WTC11 (cell line): ENCODE results near the gene HSDL1. TPM values are rescaled to one million over a fixed set of nuclear protein-coding genes. Genes with fewer than 3 reads are reported as not detected.

Source experiments
- ATAC-seq: fragments of 200-7000 bp; cut with Tn5 transposase; 2 replicates; pipeline ENCODE4 v1.10.0; 2021; ENCODE audit warnings: mild to moderate bottlenecking, moderate library complexity
- CTCF ChIA-PET: fragments of 300-600 bp; sonication (Branson Sonifier 250); formaldehyde crosslinking; loops from one replicate; lab custom pipeline; 2021; ENCODE audit warnings: antibody characterized with exemption; lab: Charles Lee
- POLR2A ChIA-PET: fragments of 350-600 bp; sonication (Branson Sonifier 250); formaldehyde crosslinking; loops from one replicate; lab custom pipeline; 2021; ENCODE audit warnings: antibody characterized with exemption; lab: Charles Lee
- DNase-seq: peaks from one replicate; pipeline ENCODE4 v3.0.0; 2021; ENCODE audit warnings: low spot score
- H3K27ac Mint-ChIP-seq: 2 replicates; pipeline ENCODE4 v1.8.0; 2021; ENCODE audit warnings: mixed read lengths
- H3K27me3 Mint-ChIP-seq: 2 replicates; pipeline ENCODE4 v1.8.0; 2021; ENCODE audit warnings: low read depth, mild to moderate bottlenecking, moderate library complexity, mixed read lengths
- H3K36me3 Mint-ChIP-seq: 2 replicates; pipeline ENCODE4 v1.8.0; 2021; ENCODE audit warnings: mixed read lengths
- H3K4me1 Mint-ChIP-seq: 2 replicates; pipeline ENCODE4 v1.8.0; 2022; ENCODE audit warnings: mixed read lengths
- H3K4me3 Mint-ChIP-seq: 2 replicates; pipeline ENCODE4 v1.8.0; 2021; ENCODE audit warnings: mild to moderate bottlenecking, moderate library complexity, mixed read lengths
- H3K9me3 Mint-ChIP-seq: 2 replicates; pipeline ENCODE4 v1.8.0; 2021; ENCODE audit warnings: mixed read lengths
- ARID4B ChIP-seq: sonication (generic); formaldehyde crosslinking; IDR thresholded peaks from 2 replicates; pipeline ENCODE4 v1.8.0; 2023; ENCODE audit warnings: missing genetic modification reagents, mild to moderate bottlenecking, borderline replicate concordance
- ATF2 ChIP-seq: sonication (generic); formaldehyde crosslinking; IDR thresholded peaks from 2 replicates; pipeline ENCODE4 v1.8.1; 2022; ENCODE audit warnings: low read depth, missing genetic modification reagents, borderline replicate concordance
- ATF3 ChIP-seq: sonication (generic); formaldehyde crosslinking; conservative IDR thresholded peaks from 2 replicates; pipeline ENCODE4 v1.8.1; 2022; ENCODE audit warnings: mild to moderate bottlenecking, missing genetic modification reagents
- CDX4 ChIP-seq: fragments of 250-450 bp; sonication (Bioruptor Pico); IDR thresholded peaks from 2 replicates; pipeline ENCODE4 v1.9.0; 2021; ENCODE audit warnings: moderate library complexity, mild to moderate bottlenecking, inconsistent platforms, borderline replicate concordance
- E2F1 ChIP-seq: sonication (generic); formaldehyde crosslinking; IDR thresholded peaks from 2 replicates; pipeline ENCODE4 v1.8.0; 2022; ENCODE audit warnings: mild to moderate bottlenecking, missing genetic modification reagents
- FOXK1 ChIP-seq: sonication (generic); formaldehyde crosslinking; IDR thresholded peaks from 2 replicates; pipeline ENCODE4 v1.8.0; 2022; ENCODE audit warnings: mild to moderate bottlenecking, moderate library complexity, missing genetic modification reagents
- GRHL2 ChIP-seq: fragments of 250-450 bp; sonication (Bioruptor Pico); IDR thresholded peaks from 2 replicates; pipeline ENCODE4 v1.8.0; 2022; ENCODE audit warnings: mild to moderate bottlenecking, moderate library complexity; ENCODE audit not compliant: insufficient replicate concordance, severe bottlenecking
- IRF2 ChIP-seq: sonication (generic); formaldehyde crosslinking; IDR thresholded peaks from 2 replicates; pipeline ENCODE4 v1.8.0; 2022; ENCODE audit warnings: low read depth, missing genetic modification reagents, borderline replicate concordance
- KAT7 ChIP-seq: sonication (generic); formaldehyde crosslinking; IDR thresholded peaks from 2 replicates; pipeline ENCODE4 v1.8.1; 2023; ENCODE audit warnings: missing genetic modification reagents, mild to moderate bottlenecking, borderline replicate concordance
- NFYB ChIP-seq: sonication (generic); formaldehyde crosslinking; conservative IDR thresholded peaks from 2 replicates; pipeline ENCODE4 v1.8.0; 2022; ENCODE audit warnings: low read depth, missing genetic modification reagents
- OVOL2 ChIP-seq: fragments of 250-450 bp; sonication (Bioruptor Pico); IDR thresholded peaks from 2 replicates; pipeline ENCODE4 v1.9.0; 2021; ENCODE audit warnings: mild to moderate bottlenecking, borderline replicate concordance
- RELA ChIP-seq: sonication (generic); formaldehyde crosslinking; IDR thresholded peaks from 2 replicates; pipeline ENCODE4 v1.8.1; 2022; ENCODE audit warnings: missing genetic modification reagents, mild to moderate bottlenecking, borderline replicate concordance
- TCF7 ChIP-seq: sonication (generic); formaldehyde crosslinking; IDR thresholded peaks from 2 replicates; pipeline ENCODE4 v1.8.0; 2022; ENCODE audit warnings: mild to moderate bottlenecking, low read depth, missing genetic modification reagents, moderate library complexity
- TEAD4 ChIP-seq: sonication (generic); formaldehyde crosslinking; IDR thresholded peaks from 2 replicates; pipeline ENCODE4 v1.8.0; 2022; ENCODE audit warnings: mild to moderate bottlenecking, missing genetic modification reagents
- total RNA-seq: library from RNA; stranded (reverse); gene quantifications from 3 replicates; pipeline ENCODE4 v1.2.3, GENCODE V29; 2021

Gene HSDL1
- total RNA-seq, 1 experiment from 2014 or later: 48.6 TPM

- TF ChIP-seq GRHL2 (no peak), TCF7 (no peak), NFYB (no peak), ARID4B (no peak), FOXK1 (CRISPR knock-in tag) (no peak)
These were observed 8.8 kb upstream of the HSDL1 start (continued) for GRCh38 chr16:84153660-84154214.

- Mint-ChIP-seq H3K4me1 (no peaks in the 10 kb centered on the region), H3K4me3 (no peak overlapping the region), H3K36me3 (no peaks in the 10 kb centered on the region), H3K27ac (no peak overlapping the region), H3K9me3 (no peaks in the 10 kb centered on the region), H3K27me3 (peaks cover 11% of the 10 kb centered on the region)
- ChIA-PET POLR2A (no interaction called here), CTCF (interaction anchor here (1.0 to 2.1 kb wide), 2 partner anchors 9 to 36 kb away, joined by 3 to 7 read pairs; partner anchors contain the start of gene TAF1C)
- DNase-seq (no peak), ATAC-seq (no peak)
- TF ChIP-seq ATF3 (CRISPR knock-in tag) (no peak), TEAD4 (CRISPR knock-in tag) (no peak), ATF2 (CRISPR knock-in tag) (no peak), KAT7 (no peak), OVOL2 (CRISPR knock-in tag) (no peak)
These were observed 5.9 kb upstream of the HSDL1 start for GRCh38 chr16:84150926-84151325.

- TF ChIP-seq E2F1 (CRISPR knock-in tag): no peak
- TF ChIP-seq GRHL2: no peak
- no peak for TF ChIP-seq RELA
- no peak for TF ChIP-seq CDX4
- TF ChIP-seq IRF2 (CRISPR knock-in tag): no peak
- Mint-ChIP-seq H3K27me3 (peaks cover 13% of the 10 kb centered on the region), H3K36me3 (0 out of 2 replicates have a peak, but pooled peaks cover 6% of the 10 kb centered on the region), H3K27ac (peak overlapping the region; percentile 92), H3K9me3 (0 out of 2 replicates have a peak, but pooled peaks cover 6% of the 10 kb centered on the region), H3K4me3 (peak overlapping the region; percentile 98), H3K4me1 (peaks cover 19% of the 10 kb centered on the region)
- ChIA-PET CTCF (interaction anchor here (0.6 to 3.0 kb wide), 11 partner anchors 17 to 163 kb away, joined by 3 to 19 read pairs (median 4); partner anchors contain the start of genes MBTPS1 and TAF1C), POLR2A (interaction anchor here (1.0 to 1.8 kb wide), 2 partner anchors 28 kb away, joined by 3 to 7 read pairs; partner anchors contain the start of gene MBTPS1)
- peak; percentile 41 for DNase-seq
- ATAC-seq: peak; percentile 6
These were observed 643 bp downstream of the HSDL1 start for GRCh38 chr16:84144209-84144858.
